DMS79 (cell line): ENCODE data around the gene TMEM178B.
"Not testable (repeated sequence)": the region's sequence is repeated elsewhere in the genome, so short reads cannot be mapped to it uniquely, and the experiment has no call there.

ENCODE experiments used
- DNase-seq: peaks from one replicate; lab custom pipeline; 2025; lab: John Stamatoyannopoulos, UW

TMEM178B gene

GRCh38 chr7:141144921-141145629 lies 71.2 kb downstream of the TMEM178B start:
- DNase-seq = no peak

GRCh38 chr7:141145630-141145982 lies 71.7 kb downstream of the TMEM178B start:
- DNase-seq = no peak

GRCh38 chr7:141147482-141147881 lies 73.6 kb downstream of the TMEM178B start:
- DNase-seq = no peak

- no peak for DNase-seq
These were observed 76.6 kb downstream of the TMEM178B start for GRCh38 chr7:141150465-141150864.

- no peak for DNase-seq
These were observed 77.9 kb downstream of the TMEM178B start for GRCh38 chr7:141151746-141152145.

- no peak for DNase-seq
These were observed 79.4 kb downstream of the TMEM178B start for GRCh38 chr7:141153231-141153630.

GRCh38 chr7:141154131-141154732 lies 80.4 kb downstream of the TMEM178B start:
- no peak for DNase-seq

- no peak for DNase-seq
These were observed 82.5 kb downstream of the TMEM178B start for GRCh38 chr7:141156407-141156806.

- DNase-seq = no peak
These were observed 83.4 kb downstream of the TMEM178B start for GRCh38 chr7:141157138-141157765.

- peak; percentile 5 for DNase-seq
These were observed 84.7 kb downstream of the TMEM178B start for GRCh38 chr7:141158561-141158960.

- no peak for DNase-seq
These were observed 86.5 kb downstream of the TMEM178B start for GRCh38 chr7:141160246-141160860.

- no peak for DNase-seq
These were observed 88.0 kb downstream of the TMEM178B start for GRCh38 chr7:141161550-141162535.

- no peak for DNase-seq
These were observed 91.7 kb downstream of the TMEM178B start for GRCh38 chr7:141165521-141165920.

- DNase-seq = no peak
These were observed 93.1 kb downstream of the TMEM178B start for GRCh38 chr7:141166926-141167325.

- no peak for DNase-seq
These were observed 93.6 kb downstream of the TMEM178B start for GRCh38 chr7:141167381-141167964.

GRCh38 chr7:141169157-141169556 lies 95.3 kb downstream of the TMEM178B start:
- not testable (repeated sequence) for DNase-seq

- not testable (repeated sequence) for DNase-seq
These were observed 101.9 kb downstream of the TMEM178B start for GRCh38 chr7:141175728-141176127.

GRCh38 chr7:141177120-141177519 lies 103.3 kb downstream of the TMEM178B start:
- not testable (repeated sequence) for DNase-seq

GRCh38 chr7:141178486-141179135 lies 104.7 kb downstream of the TMEM178B start:
- DNase-seq = peak; percentile 35

- DNase-seq = no peak
These were observed 107.9 kb downstream of the TMEM178B start for GRCh38 chr7:141181812-141182211.
